Ishikawa (cell line): ENCODE data around the gene CD58.

Experiments used
- CEBPB ChIP-seq: IDR thresholded peaks from 2 replicates; pipeline ENCODE4 v1.6.1; 2012
- CREB1 ChIP-seq: IDR thresholded peaks from 2 replicates; pipeline ENCODE4 v1.6.1; 2012; ENCODE audit warnings: low read depth
- EP300 ChIP-seq: IDR thresholded peaks from 2 replicates; pipeline ENCODE4 v1.6.1; 2012; ENCODE audit warnings: borderline replicate concordance
- FOXM1 ChIP-seq: IDR thresholded peaks from 2 replicates; pipeline ENCODE4 v1.6.1; 2012; ENCODE audit warnings: low read depth, borderline replicate concordance
- RAD21 ChIP-seq: IDR thresholded peaks from 2 replicates; pipeline ENCODE4 v1.6.1; 2012; ENCODE audit warnings: low read depth
- TAF1 ChIP-seq: IDR thresholded peaks from 2 replicates; pipeline ENCODE4 v1.6.1; 2012; ENCODE audit warnings: low read depth, mild to moderate bottlenecking
- TCF12 ChIP-seq: IDR thresholded peaks from 2 replicates; pipeline ENCODE4 v1.6.1; 2012; ENCODE audit warnings: low read depth
- TEAD4 ChIP-seq: IDR thresholded peaks from 2 replicates; pipeline ENCODE4 v1.6.1; 2012
- USF1 ChIP-seq: IDR thresholded peaks from 2 replicates; pipeline ENCODE4 v1.6.1; 2012
- YY1 ChIP-seq: IDR thresholded peaks from 2 replicates; pipeline ENCODE4 v1.6.1; 2012; ENCODE audit warnings: low read depth
- ZBTB7A ChIP-seq: IDR thresholded peaks from 2 replicates; pipeline ENCODE4 v1.6.1; 2012; ENCODE audit warnings: low read depth
- TF ChIP-seq, protein P1 (sequence below): IDR thresholded peaks from 2 replicates; pipeline ENCODE4 v1.6.1; 2012; ENCODE audit warnings: low read depth, mild to moderate bottlenecking
- TF ChIP-seq, protein P2 (sequence below): IDR thresholded peaks from 2 replicates; pipeline ENCODE4 v1.6.1; 2012

GRCh38 chr1:116506132-116507004 is 64.5 kb downstream of the CD58 start:
- TF ChIP-seq RAD21: no peak
- no peak for TF ChIP-seq USF1
- no peak for TF ChIP-seq ZBTB7A
- TF ChIP-seq, protein P1, sequence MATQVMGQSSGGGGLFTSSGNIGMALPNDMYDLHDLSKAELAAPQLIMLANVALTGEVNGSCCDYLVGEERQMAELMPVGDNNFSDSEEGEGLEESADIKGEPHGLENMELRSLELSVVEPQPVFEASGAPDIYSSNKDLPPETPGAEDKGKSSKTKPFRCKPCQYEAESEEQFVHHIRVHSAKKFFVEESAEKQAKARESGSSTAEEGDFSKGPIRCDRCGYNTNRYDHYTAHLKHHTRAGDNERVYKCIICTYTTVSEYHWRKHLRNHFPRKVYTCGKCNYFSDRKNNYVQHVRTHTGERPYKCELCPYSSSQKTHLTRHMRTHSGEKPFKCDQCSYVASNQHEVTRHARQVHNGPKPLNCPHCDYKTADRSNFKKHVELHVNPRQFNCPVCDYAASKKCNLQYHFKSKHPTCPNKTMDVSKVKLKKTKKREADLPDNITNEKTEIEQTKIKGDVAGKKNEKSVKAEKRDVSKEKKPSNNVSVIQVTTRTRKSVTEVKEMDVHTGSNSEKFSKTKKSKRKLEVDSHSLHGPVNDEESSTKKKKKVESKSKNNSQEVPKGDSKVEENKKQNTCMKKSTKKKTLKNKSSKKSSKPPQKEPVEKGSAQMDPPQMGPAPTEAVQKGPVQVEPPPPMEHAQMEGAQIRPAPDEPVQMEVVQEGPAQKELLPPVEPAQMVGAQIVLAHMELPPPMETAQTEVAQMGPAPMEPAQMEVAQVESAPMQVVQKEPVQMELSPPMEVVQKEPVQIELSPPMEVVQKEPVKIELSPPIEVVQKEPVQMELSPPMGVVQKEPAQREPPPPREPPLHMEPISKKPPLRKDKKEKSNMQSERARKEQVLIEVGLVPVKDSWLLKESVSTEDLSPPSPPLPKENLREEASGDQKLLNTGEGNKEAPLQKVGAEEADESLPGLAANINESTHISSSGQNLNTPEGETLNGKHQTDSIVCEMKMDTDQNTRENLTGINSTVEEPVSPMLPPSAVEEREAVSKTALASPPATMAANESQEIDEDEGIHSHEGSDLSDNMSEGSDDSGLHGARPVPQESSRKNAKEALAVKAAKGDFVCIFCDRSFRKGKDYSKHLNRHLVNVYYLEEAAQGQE: no peak
- no peak for TF ChIP-seq EP300
- TF ChIP-seq FOXM1: no peak
- no peak for TF ChIP-seq TAF1
- TF ChIP-seq YY1: no peak
- TF ChIP-seq, protein P2, sequence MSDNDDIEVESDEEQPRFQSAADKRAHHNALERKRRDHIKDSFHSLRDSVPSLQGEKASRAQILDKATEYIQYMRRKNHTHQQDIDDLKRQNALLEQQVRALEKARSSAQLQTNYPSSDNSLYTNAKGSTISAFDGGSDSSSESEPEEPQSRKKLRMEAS: no peak
- TF ChIP-seq CREB1: no peak
- no peak for TF ChIP-seq TEAD4
- TF ChIP-seq TCF12: no peak
- no peak for TF ChIP-seq CEBPB
